Neural cell (in vitro differentiated cells): ENCODE results near the gene IL12RB2.

Experiments
- EP300 ChIP-seq: fragments of 450-650 bp; conservative IDR thresholded peaks from 2 replicates; pipeline ENCODE4 v1.6.1; 2014; ENCODE audit warnings: antibody characterized with exemption, mild to moderate bottlenecking, moderate library complexity; ENCODE audit not compliant: poor library complexity, severe bottlenecking
- EZH2 ChIP-seq: fragments of 200-600, 300-800 bp; shearing (Covaris generic), sonication (generic); IDR thresholded peaks from 2 replicates; pipeline ENCODE4 v1.6.1; 2014; ENCODE audit warnings: antibody characterized with exemption, low read length, borderline replicate concordance, mild to moderate bottlenecking; ENCODE audit not compliant: insufficient read depth, poor library complexity, severe bottlenecking
- MXI1 ChIP-seq: fragments of 450-650 bp; conservative IDR thresholded peaks from 2 replicates; pipeline ENCODE4 v1.6.1; 2014; ENCODE audit warnings: antibody characterized with exemption, mild to moderate bottlenecking; ENCODE audit not compliant: poor library complexity, severe bottlenecking
- POLR2AphosphoS5 ChIP-seq: IDR thresholded peaks from 2 replicates; pipeline ENCODE4 v1.6.1; 2012
- RAD21 ChIP-seq: fragments of 450-650 bp; conservative IDR thresholded peaks from 2 replicates; pipeline ENCODE4 v1.6.1; 2014; ENCODE audit warnings: antibody characterized with exemption, mild to moderate bottlenecking, moderate library complexity
- SMC3 ChIP-seq: fragments of 450-650 bp; conservative IDR thresholded peaks from 2 replicates; pipeline ENCODE4 v1.6.1; 2014; ENCODE audit warnings: antibody characterized with exemption, mild to moderate bottlenecking, moderate library complexity; ENCODE audit not compliant: poor library complexity
- TAF1 ChIP-seq: IDR thresholded peaks from 2 replicates; pipeline ENCODE4 v1.6.1; 2012; ENCODE audit warnings: low read depth
- TF ChIP-seq, protein P1 (sequence below): IDR thresholded peaks from 2 replicates; pipeline ENCODE4 v1.6.1; 2012; ENCODE audit warnings: borderline replicate concordance
- TF ChIP-seq, protein P2 (sequence below): fragments of 450-650 bp; IDR thresholded peaks from 2 replicates; pipeline ENCODE4 v1.5.1; 2014; ENCODE audit warnings: antibody characterized with exemption, mild to moderate bottlenecking, moderate library complexity; ENCODE audit not compliant: poor library complexity, severe bottlenecking

GRCh38 chr1:67405473-67406245 is 98.0 kb downstream of the IL12RB2 start:
- TF ChIP-seq, protein P1, sequence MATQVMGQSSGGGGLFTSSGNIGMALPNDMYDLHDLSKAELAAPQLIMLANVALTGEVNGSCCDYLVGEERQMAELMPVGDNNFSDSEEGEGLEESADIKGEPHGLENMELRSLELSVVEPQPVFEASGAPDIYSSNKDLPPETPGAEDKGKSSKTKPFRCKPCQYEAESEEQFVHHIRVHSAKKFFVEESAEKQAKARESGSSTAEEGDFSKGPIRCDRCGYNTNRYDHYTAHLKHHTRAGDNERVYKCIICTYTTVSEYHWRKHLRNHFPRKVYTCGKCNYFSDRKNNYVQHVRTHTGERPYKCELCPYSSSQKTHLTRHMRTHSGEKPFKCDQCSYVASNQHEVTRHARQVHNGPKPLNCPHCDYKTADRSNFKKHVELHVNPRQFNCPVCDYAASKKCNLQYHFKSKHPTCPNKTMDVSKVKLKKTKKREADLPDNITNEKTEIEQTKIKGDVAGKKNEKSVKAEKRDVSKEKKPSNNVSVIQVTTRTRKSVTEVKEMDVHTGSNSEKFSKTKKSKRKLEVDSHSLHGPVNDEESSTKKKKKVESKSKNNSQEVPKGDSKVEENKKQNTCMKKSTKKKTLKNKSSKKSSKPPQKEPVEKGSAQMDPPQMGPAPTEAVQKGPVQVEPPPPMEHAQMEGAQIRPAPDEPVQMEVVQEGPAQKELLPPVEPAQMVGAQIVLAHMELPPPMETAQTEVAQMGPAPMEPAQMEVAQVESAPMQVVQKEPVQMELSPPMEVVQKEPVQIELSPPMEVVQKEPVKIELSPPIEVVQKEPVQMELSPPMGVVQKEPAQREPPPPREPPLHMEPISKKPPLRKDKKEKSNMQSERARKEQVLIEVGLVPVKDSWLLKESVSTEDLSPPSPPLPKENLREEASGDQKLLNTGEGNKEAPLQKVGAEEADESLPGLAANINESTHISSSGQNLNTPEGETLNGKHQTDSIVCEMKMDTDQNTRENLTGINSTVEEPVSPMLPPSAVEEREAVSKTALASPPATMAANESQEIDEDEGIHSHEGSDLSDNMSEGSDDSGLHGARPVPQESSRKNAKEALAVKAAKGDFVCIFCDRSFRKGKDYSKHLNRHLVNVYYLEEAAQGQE, result no peak
- TF ChIP-seq, protein P2, sequence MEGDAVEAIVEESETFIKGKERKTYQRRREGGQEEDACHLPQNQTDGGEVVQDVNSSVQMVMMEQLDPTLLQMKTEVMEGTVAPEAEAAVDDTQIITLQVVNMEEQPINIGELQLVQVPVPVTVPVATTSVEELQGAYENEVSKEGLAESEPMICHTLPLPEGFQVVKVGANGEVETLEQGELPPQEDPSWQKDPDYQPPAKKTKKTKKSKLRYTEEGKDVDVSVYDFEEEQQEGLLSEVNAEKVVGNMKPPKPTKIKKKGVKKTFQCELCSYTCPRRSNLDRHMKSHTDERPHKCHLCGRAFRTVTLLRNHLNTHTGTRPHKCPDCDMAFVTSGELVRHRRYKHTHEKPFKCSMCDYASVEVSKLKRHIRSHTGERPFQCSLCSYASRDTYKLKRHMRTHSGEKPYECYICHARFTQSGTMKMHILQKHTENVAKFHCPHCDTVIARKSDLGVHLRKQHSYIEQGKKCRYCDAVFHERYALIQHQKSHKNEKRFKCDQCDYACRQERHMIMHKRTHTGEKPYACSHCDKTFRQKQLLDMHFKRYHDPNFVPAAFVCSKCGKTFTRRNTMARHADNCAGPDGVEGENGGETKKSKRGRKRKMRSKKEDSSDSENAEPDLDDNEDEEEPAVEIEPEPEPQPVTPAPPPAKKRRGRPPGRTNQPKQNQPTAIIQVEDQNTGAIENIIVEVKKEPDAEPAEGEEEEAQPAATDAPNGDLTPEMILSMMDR, result no peak
- TF ChIP-seq POLR2AphosphoS5, result no peak
- TF ChIP-seq RAD21, result no peak
- no peak for TF ChIP-seq SMC3
- no peak for TF ChIP-seq TAF1
- TF ChIP-seq MXI1, result no peak
- no peak for TF ChIP-seq EZH2
- no peak for TF ChIP-seq EP300
